OCI-LY3 (cell line): ENCODE measurements around the gene SMDT1.

ENCODE experiments used
- CTCF ChIP-seq: fragments of 200-600, 300-600 bp; sonication (generic); IDR thresholded peaks from 2 replicates; pipeline ENCODE4 v1.5.1; 2014; ENCODE audit warnings: antibody characterized with exemption, low read length, low read depth
- EZH2phosphoT487 ChIP-seq: fragments of 200-600 bp; shearing (Covaris generic); IDR thresholded peaks from 2 replicates; pipeline ENCODE4 v1.6.1; 2018; ENCODE audit warnings: antibody characterized with exemption, mixed run types, low read depth

- TF ChIP-seq CTCF, result no peak
- no peak for TF ChIP-seq EZH2phosphoT487
Observed at GRCh38 chr22:42064629-42065028, 14.9 kb upstream of the SMDT1 start.
